Astrocyte of the spinal cord (primary cell): ENCODE measurements around the gene FDXR.

Source experiments
- DNase-seq: peaks from one replicate; pipeline ENCODE4 v3.0.0; 2011; ENCODE audit warnings: low read depth, low spot score
- H3K4me3 ChIP-seq: 2 replicates; pipeline ENCODE4 v1.5.1; 2011; ENCODE audit warnings: low read depth, mild to moderate bottlenecking, low read length, moderate library complexity
- in situ Hi-C: cut with HindIII; loops from 2 replicates; pipeline ENCODE4 v1.10.0; 2017; ENCODE audit warnings: low sequenced_read_pairs
- TF ChIP-seq, protein P1 (sequence below): IDR thresholded peaks from 2 replicates; pipeline ENCODE4 v1.5.1; 2012; ENCODE audit warnings: low read depth, mild to moderate bottlenecking, low read length, inconsistent platforms

The FDXR gene

DNA sequence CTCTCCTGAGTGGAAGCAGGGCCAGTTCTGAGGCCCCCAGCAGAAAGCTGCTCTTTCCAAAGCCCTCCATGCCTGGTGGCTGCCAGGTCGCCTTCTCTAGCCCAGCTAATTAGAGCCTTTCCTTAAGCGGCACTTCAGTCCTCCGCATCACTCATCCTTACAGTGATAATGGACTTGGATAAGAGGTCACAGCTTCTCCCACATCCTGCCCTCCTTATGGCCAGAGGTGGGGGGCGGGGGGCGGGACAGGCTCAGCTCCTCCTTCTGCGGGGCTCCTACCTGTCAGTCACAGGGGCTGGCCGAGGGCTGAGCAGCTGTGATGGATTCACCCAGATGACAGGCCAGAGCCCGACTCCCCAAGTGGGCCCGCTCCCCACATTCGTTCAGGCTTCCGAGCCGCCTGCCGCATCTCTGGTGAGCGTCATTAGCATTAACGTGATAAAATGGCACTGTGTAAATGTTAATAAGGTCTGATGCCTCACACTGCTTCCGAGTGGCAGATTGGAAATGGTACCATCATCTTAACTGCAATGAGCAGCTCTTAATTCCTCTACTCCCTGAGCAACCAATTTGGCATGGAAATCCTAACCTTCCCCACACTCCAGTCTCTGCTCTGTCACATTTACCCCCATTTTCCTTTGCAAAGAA, 54.4 kb downstream of the FDXR start:
- no peak for DNase-seq
- TF ChIP-seq, protein P1, sequence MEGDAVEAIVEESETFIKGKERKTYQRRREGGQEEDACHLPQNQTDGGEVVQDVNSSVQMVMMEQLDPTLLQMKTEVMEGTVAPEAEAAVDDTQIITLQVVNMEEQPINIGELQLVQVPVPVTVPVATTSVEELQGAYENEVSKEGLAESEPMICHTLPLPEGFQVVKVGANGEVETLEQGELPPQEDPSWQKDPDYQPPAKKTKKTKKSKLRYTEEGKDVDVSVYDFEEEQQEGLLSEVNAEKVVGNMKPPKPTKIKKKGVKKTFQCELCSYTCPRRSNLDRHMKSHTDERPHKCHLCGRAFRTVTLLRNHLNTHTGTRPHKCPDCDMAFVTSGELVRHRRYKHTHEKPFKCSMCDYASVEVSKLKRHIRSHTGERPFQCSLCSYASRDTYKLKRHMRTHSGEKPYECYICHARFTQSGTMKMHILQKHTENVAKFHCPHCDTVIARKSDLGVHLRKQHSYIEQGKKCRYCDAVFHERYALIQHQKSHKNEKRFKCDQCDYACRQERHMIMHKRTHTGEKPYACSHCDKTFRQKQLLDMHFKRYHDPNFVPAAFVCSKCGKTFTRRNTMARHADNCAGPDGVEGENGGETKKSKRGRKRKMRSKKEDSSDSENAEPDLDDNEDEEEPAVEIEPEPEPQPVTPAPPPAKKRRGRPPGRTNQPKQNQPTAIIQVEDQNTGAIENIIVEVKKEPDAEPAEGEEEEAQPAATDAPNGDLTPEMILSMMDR, result no peak
- H3K4me3 ChIP-seq, result no peak overlapping the region
- in situ Hi-C loops, result no loop called here

DNA sequence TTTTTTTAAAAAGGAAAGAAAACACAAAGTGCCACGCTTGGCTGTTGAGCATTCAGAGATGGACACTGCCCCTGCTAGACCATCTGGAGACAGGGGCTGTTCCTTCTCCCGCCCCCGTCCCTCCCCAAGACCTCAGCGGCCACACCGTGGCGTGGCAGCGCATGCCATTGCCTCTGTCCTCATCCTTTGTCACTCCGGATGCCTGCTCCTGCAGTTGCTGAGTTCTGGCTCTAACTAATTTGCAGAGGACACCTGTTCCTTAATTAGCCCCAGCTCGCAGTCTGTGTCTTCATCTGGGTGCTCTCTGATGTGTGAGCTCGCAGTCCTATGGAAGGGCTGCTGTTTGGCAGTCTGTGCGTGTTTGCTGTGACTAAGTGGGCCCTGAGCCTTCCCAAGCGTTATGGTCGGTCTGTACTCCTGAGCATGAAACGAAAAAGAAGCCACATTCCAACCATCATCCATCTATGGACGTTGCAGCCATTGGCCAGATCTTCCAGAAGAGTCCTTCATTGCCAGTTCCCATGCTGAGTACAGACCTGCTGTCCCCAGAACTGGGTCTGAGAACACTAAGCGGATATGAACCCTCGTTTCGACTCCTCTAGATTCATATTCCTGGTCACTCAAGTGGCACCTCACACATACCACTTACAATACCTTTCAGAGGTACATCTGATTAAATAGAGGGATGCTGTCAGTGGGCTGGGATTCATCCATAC, 55.7 kb downstream of the FDXR start:
- TF ChIP-seq, protein P1, result no peak
- DNase-seq, result no peak
- no peak overlapping the region for H3K4me3 ChIP-seq
- in situ Hi-C loops, result no loop called here

DNA sequence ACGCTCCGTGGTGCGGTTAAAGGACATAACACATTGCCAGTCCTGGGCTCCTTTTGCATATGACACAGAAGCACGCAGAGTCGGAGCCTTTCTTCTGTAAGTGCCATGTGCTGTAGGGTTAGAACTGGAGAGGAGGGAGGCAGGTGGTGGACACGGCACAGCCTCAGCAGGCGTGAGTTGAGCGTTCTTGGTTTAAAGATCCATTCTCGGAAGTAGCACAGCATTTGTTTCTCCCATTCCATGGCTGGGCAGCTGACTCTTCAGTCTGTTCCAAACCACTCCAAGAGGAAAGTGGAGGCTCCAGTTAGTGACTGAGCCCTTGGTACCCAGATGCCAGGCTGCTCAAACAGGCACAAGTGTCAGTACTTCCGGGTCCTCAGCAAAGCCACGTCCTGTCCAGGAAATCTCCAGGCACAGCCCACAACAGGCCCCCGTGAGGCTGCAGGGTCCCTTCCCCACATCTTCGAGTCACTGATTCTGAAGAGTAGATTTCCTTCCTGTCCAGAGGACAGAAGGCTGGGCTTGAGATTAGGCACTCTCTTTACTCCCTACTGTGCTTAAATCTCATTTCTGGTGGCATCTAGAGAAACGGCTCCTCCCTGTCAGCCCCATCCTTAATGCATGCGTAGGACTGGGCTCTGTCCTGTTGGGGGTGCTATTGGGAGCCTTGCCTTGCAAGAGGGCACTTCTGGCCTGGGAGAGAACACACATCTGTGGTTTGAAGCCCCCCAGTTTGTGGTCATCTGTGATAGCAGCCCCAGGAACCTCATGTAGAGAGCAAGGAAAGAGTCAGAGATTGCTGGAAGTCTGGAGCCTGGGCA, 57.0 kb downstream of the FDXR start:
- H3K4me3 ChIP-seq, result no peak overlapping the region
- TF ChIP-seq, protein P1, result peak; percentile 42
- no peak for DNase-seq
- in situ Hi-C loops, result no loop called here

DNA sequence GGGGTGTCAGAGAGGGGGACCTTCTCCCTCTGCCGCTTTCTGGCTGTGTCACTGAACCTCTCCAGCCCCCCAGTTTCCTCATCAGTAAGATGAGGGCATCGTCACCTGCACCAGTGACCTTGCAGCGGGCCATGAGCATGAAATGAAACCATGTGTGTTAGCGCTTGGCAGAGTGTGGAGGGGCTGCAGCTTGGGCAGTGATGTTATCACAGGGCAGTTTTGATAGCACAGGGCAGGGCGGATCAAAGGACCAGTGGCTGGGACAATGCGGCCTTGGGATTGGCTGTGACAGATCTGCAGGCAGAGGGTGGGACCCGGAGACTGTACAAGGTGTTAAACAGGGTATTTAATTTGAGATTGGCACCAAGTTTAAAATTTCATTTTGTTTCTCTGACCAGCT, 57.7 kb downstream of the FDXR start:
- no peak overlapping the region for H3K4me3 ChIP-seq
- no peak for DNase-seq
- in situ Hi-C loops, result no loop called here
- TF ChIP-seq, protein P1, result no peak

DNA sequence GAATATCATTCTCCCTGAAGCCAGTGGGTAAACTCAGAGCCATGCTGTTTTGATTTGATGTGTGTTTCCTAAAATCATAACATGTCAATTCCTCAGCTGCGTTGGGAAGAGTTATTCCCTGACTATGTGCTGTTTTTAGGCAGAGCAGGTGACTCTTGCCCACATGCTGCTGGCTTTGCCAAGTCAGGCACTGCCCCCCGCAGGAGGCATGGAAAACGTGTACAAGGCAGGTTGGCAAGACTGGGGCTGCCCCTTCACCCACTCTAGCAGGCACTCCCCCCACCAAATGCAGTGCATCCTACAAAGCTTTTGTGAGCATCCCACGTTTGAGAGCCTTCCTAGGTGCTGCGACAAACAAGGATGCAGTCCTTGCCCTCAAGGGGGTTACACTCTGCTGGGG, 58.3 kb downstream of the FDXR start:
- in situ Hi-C loops, result no loop called here
- no peak overlapping the region for H3K4me3 ChIP-seq
- no peak for DNase-seq
- TF ChIP-seq, protein P1, result peak; percentile 3
